Activated CD4-positive, CD25-positive, alpha-beta regulatory T cell (primary cell): ENCODE data around the gene KLK8.
"Not testable (repeated sequence)": the region's sequence is repeated elsewhere in the genome, so short reads cannot be mapped to it uniquely, and the experiment has no call there.

ENCODE experiments used
- DNase-seq, 4 experiments: peaks; one replicate each; lab custom pipeline; 2025; lab: John Stamatoyannopoulos, UW

The KLK8 gene

DNA sequence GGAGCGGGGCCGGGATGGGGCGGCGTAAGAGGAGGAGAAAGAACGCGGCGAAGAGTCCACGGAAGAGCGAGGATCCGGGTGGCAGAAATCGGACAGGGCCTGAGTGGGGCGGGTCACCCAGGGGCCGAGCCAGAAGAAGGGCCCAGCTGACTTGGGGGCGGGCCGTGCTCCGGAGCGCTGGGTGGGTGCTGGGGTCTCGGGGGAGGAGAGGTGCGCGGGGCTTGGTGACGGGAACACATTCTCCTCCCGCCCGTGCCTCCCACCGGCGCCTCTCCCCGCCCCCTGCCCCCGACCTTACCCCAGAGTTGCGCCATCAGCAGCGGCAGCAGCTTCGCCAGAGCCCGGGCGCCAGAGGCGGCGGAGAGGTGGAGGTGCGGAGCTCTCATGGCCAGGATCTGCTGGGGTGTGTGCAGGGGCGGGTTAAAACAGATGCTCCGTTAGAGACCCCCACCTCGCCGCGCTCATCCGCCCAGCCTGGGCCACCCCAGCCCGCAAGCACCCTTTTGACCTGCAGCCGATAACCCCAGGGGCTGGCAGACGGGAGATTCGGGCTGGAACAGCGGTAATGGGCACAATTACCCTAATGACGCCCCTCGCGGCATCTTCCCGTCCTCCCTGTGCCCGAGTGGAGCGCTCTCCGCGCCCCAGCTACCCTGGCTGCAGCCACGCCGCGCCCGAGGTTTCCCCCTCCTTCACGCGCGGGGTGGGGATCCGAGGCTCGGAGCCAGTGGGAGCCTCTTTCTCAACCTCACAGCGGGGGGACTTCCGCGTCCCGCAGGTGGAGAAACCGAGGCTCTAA is 17.5 kb upstream of the KLK8 start:
- no peak for DNase-seq

DNA sequence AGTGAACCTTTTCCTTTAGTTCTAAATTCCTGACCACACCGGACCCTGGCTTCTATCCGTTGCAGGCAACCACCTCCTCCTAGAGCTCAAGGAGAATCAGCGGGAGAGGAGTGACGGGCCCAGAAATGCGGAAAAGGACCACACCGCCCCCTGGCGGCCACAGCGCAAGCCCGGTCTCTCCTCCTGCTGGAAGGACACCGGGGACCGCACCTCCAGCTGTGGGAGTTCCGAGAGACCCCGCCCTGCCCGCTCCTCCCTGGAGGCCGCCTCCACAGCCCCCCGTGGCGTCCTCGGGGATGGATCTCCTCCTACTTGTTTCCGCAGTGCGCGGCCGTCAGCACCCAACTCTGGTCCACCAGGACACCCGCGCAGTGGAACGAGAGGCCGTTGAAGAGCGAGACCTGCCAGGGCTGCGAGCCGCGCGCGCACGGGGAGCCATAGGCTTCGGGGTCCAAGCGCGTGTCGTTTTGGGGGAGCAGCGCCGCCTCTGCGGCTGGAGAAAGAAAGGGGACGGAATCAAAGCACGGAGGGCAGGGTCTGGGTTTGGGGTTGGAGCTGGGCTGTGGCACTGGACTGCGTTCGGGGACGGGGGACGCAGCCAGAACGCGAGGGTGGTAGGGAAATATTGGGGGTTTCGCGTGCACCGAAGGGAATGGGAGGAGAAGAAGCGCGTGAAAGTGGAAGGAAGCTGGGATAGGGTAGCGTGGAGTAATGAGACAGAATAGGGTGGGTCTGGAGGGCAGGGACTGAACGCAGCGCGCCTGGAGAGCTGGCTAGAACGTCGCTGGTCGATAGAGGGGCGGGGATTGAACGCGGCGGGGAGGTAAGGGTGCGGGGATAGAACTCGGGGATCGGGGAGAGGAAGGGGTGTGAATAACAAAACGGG is 15.6 kb upstream of the KLK8 start:
- peak in 3 of 4 experiments; percentile 9 to 52 (median 12) for DNase-seq

DNA sequence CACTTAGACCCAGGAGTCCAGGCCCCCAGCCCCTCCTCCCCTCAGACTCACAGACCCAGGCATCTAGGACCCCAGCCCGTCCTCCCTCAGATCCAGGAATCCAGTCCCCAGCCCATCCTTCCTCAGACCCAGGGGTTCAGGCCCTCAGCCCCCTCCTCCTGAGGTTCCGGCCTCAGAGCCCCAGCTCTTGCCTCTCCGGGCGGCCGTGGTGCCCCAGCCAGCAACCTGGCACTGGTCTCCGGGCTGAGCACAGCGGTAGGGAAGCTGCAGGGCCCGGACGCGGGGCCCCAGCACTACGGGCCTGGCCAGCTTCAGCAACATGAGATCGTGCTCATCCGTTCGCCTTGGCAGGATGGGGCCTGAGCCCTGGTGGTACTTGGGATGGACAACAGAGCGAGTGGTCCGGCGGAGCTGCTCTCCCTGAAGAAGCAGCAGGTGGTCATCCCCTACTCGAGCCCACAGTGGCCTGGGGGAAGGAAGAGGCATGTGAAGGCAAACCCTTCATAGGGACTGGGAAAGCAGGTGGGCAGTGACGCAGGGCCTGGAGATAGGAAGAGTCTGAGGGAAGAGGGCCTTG is 14.4 kb upstream of the KLK8 start:
- no peak for DNase-seq

DNA sequence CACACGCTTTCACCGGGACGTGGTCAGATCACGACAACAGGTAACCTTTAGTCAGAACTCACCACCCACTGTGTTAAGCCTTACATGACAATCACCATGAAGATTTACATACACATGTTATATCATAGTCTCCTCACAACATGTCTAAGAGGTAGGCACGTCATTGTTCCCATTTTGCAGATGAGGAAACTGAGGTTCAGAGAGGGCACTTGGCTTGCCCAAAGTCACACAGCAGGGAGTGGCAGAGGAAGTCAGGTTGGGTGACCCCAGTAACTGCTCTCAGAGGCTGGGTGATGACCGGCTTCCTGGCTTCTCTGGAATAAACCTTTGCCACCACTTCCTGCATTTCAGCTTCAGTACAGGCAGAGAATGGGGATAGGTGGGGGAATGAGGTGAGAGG is 12.8 kb upstream of the KLK8 start:
- no peak for DNase-seq

DNA sequence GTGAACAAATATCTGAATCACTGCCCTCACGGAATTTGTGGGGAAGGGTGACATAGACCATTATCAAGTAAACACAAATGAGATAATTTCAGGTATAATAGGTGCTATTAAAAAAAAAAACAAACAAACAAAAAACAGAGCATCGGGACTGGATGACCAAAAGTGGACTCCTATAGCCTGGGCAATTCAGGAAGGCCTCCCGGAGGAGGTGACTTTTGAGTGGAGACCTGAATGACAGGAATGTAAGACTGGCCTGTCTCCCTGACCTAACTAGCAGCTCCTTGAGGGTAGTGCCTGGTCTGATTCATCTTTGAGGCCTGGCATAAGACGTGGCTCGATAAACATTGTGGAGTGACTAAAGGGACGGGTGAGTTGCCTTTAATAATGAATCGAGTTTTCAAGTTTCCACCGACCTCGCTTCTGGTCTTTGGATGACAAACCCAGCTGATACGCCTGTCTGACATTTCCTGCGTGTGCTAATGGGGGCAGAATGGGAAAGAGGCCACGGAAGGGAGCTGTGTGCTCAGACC is 11.3 kb upstream of the KLK8 start:
- no peak for DNase-seq

DNA sequence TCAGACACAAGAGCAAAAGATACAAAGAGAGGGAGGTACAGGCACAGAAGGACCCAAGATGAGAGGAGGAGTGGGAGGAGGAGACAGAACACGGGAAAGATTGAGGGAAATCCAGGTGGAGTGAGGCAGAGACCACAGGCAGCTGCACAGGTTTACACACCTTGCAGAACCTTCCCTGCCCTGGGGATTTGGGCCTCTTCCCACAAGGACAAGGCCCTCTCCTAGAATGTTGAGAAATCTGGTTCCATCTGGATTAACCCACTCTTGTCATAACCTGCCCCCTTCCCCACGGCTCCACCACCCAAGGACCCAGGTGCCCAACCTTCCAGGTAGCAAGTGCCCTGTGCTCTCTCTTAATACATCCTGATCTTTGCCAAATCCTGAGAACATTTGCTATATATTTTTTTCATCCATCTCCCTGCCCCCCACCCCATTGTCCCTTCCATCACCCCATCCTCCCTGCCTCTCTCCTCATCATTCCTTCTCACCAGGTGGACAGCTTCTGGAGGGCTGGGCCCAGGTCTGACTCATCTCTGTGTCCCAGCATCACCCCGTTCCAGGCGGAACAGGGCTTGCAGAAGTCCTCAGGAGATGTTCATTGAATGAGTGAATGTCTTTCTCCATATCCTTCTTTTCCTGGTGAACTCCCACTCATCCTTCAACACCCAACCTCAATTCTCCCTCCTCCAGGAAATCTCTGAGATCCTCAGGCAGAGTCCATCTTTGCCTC is 8.8 kb upstream of the KLK8 start:
- no peak for DNase-seq

DNA sequence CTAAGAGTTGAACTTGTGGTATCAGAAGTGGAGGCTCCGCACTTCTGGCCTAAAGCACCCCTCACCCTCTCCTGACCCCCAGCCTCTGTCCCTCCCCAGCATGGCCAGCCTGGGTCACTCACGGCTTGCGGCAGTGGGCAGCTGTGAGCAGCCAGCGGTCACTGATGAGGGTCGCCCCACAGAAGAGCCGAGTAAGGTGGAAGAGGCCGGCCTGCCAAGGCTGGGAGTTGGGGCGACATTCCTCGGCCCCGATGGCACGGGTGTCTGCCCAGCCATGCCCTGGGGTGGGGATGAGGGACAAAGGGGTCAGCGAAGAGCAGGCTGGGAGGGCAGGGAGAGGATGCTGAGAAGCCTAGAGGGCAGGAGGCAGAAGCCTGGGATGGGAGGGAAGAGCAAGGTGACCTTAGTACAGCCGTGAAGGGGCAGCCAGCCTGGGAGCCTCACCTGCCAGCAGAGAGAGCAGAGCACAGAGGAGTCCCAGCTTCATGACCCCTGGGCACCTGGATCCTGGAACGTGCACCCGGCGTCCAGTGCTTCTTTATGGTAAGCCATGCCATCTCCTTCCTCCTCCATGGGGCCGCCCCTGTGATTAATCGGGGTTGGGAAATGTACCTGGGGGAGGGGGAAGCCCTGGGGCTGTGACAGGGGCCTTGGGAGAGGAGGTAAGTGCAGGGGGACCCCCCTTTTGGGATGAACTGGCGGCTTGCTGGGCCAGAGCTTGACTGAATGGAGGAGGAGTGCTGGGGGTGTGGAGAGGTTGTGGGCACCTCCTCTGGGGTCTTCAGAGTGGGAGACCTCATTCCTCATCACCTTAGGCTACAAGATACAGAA is 7.9 kb upstream of the KLK8 start:
- DNase-seq: no peak

DNA sequence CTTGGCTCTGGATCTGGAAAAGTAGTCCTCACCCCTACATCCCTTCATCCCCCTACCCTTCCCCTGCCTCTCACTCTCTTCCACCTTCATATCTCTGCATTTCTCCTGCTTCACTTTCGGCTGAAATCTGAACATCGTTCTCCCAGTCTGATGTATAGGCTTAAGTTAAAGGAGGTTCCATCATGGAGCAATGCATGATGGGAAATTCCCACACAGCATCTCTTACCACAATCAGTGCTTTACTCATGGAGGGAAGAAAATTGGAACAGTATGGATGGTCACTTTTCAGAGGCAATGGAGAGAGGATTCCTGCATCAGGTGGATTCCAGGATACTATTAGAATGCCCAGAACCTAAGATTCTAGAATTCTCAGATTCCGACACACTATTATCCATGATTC is 6.1 kb upstream of the KLK8 start:
- DNase-seq: no peak

DNA sequence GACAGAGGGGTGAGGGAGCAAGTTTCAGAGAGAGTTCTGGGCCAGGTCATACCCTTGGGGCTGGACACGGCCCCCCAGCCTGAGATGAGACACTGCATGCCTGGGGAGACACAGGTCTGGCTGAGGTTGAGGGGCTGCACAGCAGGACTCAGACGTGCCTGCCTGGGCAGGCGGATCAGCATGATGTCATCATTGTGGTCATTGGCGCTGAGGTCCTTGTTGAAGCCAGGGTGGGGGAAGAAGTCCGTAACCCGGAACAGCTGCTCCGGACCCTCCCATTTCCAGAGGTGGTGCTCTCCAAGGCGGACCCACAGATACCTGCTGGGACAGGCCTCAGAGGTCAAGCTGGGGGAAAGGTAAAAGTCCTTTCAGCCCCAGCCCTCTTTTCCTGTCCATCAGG is 5.0 kb upstream of the KLK8 start:
- DNase-seq: no peak

DNA sequence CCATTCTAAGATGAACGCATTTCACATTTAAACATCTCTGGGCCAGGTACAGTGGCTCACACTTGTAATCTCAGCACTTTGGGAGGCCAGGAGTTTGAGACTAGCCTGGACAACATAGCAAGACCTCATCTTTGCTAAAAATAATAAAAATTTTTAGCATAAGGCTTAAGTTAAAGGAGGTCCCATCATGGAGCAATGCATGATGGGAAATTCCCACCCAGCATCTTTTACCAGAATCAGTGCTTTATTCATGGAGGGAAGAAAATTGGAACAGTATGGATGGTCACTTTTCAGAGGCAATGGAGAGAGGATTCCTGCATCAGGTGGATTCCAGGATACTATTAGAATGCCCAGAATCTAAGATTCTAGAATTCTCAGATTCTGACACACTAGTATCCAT is 3.8 kb upstream of the KLK8 start:
- DNase-seq: no peak

DNA sequence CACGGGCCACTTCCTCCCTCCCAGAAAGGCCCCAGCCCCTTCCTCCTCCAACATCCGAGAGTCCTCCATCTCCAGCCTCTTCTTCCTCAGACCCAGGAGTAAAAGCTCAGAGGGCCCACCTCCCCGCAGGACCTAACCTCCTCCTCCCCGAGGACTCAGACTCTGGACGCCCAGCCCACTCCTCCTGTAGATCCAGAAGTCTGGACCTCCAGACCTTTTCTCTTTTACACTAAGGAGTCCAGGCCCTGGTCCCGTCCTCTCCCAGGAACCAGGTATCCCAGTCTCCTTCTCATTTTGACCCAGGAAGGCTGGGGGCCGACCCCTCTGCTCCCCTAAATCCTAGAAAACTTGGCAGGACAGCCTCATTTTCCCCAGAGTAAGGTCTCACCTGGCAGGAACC is 1.9 kb upstream of the KLK8 start:
- DNase-seq: no peak

DNA sequence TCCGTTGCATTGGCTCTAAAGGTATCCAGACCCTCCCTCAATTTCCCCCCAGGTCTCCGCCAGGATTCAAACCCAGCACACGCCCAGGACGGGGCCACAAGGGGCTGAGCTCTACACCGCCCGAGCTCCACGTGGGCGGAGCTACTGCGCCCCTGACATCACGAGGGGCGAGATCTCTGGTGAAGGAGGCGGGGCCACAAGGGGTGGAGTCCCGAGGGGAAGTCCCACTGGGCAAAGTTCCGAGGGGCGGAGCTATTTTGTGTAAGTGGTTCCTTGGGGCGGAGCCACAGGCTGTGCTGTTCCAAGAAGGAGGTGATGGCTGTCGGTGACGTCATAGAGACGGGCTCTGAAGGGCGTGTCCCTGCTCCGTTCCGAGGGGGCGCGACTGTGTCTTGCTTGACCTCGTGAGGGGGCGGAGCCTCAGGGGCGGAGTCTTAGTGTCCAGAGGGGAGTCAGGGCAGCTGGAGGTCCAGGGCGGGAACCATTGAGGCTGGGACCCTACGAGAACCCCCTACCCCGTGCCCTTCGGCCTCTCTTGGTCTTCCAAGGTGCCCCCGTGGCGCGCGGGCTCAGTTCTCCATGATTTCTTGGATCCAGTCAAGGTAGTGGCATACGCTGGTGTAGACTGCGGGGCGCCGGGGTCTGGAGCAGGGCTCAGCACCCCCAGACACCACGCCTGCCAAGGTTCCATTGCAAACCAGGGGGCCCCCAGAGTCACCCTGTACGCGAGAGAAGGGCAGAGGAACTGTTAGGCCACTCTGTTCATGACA is 1.3 kb upstream of the KLK8 start:
- no peak for DNase-seq

DNA sequence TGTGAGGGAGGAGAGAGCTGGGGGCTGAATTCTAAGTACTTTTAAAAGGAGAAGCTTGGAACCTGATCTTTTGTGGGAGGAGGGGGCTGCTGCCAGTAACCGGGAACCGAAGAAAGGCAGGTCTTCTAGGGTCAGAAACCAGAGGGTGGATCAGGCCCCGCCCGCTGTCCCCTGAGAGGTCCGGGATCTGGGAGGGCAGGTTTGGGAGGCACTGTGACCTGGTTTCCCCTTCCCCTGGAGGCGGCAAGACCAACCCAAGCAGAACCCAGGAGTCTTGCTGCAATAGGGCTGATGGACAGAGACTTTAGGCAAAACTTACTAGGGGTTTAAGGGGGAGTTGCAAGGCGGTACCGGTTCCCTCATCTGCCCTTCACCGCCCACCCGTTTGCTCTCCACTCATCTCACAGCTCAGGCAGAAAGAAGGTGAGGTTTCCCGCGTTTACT is 707 bp upstream of the KLK8 start:
- no peak for DNase-seq

DNA sequence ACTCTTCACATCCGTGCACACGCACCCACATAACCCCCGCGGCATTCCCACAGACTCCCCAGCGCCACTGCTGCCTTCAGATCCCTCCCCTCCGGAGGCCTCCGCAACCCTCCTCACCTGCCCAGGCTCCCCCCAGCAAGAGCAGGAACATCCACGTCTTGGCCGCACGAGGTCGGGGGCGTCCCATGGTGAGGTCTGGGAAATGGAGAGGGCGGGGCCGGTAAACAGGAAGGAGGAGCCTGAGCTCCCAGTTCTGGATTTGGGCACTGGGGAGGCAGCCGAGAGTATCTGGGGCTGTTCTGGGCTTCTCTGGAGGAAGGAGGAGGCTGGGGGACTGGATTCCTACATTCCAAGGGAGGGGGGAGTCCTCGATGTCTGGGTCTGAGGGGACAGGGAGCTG is 423 bp downstream of the KLK8 start:
- DNase-seq: no peak

DNA sequence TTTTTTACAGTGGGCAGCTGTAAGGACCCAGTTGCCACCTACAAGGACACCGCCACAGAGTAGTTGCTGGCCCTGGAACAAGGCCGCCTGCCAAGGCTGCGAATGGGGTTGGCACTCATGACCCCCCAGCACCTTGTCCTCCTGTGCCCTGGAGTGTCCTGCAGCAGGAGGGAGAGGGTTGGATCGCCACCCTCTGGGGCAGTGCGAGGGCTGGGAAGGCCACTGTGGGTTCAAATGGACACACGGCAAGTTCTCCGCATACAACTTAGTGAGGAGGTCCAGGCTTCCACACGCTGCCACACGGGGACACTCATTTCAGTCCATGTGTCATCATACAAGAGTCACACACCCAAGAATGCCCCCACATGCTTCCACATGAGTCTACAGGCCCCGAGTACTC is 978 bp downstream of the KLK8 start:
- DNase-seq: no peak

DNA sequence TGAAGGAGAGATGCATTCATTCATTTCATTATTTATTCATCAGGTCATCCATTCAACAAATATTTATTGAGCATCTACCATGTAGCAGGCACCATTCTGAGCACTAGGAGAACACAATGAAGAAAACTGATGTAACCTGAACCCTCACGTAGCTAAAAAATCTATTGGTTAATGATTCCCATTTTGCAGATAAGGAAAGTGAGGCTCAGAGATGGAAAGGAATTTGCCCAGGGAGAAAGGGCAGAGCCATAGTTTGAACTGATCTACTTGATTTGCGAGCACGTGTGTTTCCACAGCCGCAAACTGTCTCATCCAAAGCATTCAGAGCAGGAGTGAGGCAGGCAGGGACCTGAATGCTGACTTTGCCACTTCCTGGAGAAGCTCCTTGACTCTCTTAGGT is 2.7 kb downstream of the KLK8 start:
- no peak for DNase-seq

DNA sequence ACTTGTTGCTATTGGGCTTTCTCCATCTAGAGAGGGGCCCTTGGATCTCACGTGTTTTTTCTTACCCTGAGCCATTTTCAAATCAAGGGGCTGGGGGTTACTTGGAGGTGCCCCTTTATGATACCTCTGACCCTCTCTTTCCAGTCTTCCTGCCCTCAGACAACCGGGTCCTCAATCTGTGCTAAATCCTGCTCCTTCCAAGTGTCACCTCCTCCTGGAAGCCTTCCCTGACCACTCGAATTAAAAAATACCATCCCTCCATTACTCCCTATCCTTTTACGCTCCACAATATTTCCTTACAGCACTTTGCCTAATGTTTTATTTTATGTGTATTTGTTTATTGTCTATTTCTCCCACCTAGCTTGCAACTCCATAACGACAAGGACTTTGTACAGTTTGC is 3.3 kb downstream of the KLK8 start:
- DNase-seq: no peak

DNA sequence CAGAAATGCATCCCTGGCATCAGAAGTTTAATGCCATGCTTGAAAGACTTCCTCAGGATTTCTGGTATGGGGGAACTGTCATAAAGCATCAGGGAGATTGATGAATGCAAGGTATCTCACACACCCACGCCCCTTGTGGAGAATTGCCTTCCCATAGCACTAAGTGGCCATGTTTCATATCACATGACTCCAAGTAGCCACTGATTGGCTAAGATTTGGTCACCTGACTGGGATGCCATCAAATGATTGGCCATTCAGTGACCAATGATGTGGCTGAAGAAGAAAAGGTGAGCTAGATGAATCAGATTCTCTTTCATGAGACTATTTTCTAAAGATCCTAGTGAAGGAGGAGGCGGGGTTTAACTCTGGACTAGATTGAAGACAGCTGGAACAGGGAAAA is 7.3 kb downstream of the KLK8 start:
- no peak for DNase-seq

DNA sequence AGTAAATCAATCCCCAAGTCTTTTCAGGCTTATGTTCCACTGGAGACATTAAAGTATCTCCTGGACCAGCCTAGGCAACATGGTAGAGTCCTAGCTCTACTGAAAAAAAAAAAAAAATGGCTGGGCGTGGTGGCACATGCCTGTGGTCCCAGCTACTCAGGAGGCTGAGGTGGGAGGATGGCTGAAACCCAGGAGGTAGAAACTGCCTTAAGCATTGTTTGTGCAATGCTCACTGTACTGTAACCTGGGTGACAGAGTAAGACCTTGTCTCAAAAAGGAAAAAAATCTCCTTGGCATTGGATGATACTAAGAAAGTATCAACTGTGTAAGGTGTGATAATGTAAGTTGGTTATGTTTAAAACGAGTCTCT is 8.8 kb downstream of the KLK8 start:
- no peak for DNase-seq

DNA sequence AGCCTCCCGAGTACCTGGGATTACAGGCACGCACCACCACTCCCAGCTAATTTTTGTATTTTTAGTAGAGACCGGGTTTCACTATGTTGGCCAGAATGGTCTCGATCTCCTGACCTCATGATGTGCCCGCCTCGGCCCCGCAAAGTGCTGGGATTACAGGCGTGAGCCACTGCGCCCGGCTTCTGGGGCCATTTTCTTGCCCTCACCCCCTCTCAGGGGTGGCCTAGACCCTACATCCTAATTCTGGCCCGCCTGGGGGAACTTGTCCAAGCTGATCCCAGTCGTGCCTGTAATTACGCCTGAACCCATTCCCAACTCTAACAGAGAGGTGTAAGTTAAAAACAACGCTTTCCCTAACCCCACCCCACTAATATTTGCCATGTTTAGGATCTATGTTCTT is 17.0 kb downstream of the KLK8 start:
- DNase-seq: not testable (repeated sequence)
